ENCODE measurements around the gene FAM187B.
"Not testable (repeated sequence)": the region's sequence is repeated elsewhere in the genome, so short reads cannot be mapped to it uniquely, and the experiment has no call there.

Gene FAM187B

GRCh38 chr19:35229601-35230000 lies 1.1 kb upstream of the FAM187B start:
- Histone ChIP-seq H3K4me1 (ENCODE audit: control insufficient read depth, insufficient read depth, low read length, poor library complexity, severe bottlenecking) (no peaks in the 10 kb centered on the region), H3K9me3 (ENCODE audit: control insufficient read depth, low read length) (no peaks in the 10 kb centered on the region), H3K27ac (ENCODE audit: low read depth, low read length, severe bottlenecking) (no peak overlapping the region), H3K4me3 (ENCODE audit: extremely low read depth, insufficient read depth, low read length, poor library complexity, severe bottlenecking) (no peak overlapping the region), H3K36me3 (ENCODE audit: control insufficient read depth, insufficient read depth, low read length) (no peaks in the 10 kb centered on the region)
- 77 to 85% methylated on average over 3 to 5 of the region's 8 CpGs for WGBS, 2 experiments (ENCODE audit: insufficient coverage in 2 of 2)

DNA sequence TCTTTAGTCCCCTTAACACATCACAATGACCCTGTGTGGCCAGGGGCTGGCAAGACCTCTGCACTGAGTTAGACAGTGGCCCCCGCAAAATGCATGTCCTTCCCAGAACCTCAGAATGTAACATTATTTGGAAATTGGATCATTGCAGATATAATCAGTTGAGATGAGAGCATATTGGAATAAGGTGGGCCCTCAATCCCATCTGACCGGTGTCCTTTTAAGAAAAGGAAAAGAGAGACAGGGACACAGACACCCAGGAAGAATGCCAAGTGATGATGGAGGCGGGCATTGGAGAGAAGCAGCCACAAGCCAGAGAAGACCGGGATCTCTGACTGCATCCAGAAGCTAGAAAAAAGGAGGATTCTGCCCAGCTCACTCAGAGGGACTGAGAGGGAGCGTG lies 1.8 kb downstream of the FAM187B start:
- no peaks in the 10 kb centered on the region for H3K4me1 ChIP-seq (ENCODE audit: control insufficient read depth, insufficient read depth, low read length, poor library complexity, severe bottlenecking)
- no peak overlapping the region for H3K27ac ChIP-seq (ENCODE audit: low read depth, low read length, severe bottlenecking)
- H3K4me3 ChIP-seq (ENCODE audit: extremely low read depth, insufficient read depth, low read length, poor library complexity, severe bottlenecking) = no peak overlapping the region
- H3K9me3 ChIP-seq (ENCODE audit: control insufficient read depth, low read length) = peaks cover 4% of the 10 kb centered on the region
- no peaks in the 10 kb centered on the region for H3K36me3 ChIP-seq (ENCODE audit: control insufficient read depth, insufficient read depth, low read length)
- WGBS, 2 experiments (ENCODE audit: insufficient coverage in 2 of 2) = 87 to 93% methylated on average over 4 to 5 of the region's 5 CpGs

DNA sequence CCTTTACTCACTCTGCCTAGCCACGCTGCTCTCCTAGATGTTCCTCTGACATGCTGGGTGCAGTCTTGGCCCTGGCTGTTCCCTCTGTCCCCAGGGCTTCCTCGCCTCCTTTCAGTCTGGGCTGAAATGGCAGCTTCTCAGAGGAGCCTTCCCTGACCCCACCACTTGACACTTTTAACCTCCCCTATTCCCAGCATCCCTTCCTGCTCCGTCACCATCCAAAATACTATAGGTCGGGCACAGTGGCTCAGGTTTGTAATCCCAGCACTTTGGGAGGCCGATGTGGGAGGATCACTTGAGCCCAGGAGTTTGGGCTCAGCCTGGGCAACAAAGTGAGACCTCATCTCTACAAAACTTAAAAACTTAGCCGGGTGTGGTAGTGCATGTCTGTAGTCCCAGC lies 2.6 kb downstream of the FAM187B start:
- no peak overlapping the region for H3K4me3 ChIP-seq (ENCODE audit: extremely low read depth, insufficient read depth, low read length, poor library complexity, severe bottlenecking)
- H3K4me1 ChIP-seq (ENCODE audit: control insufficient read depth, insufficient read depth, low read length, poor library complexity, severe bottlenecking) = no peaks in the 10 kb centered on the region
- 92 to 96% methylated on average over 5 to 6 of the region's 6 CpGs for WGBS, 2 experiments (ENCODE audit: insufficient coverage in 2 of 2)
- peaks cover 4% of the 10 kb centered on the region for H3K9me3 ChIP-seq (ENCODE audit: control insufficient read depth, low read length)
- no peak overlapping the region for H3K27ac ChIP-seq (ENCODE audit: low read depth, low read length, severe bottlenecking)
- no peaks in the 10 kb centered on the region for H3K36me3 ChIP-seq (ENCODE audit: control insufficient read depth, insufficient read depth, low read length)

GRCh38 chr19:35224681-35225571 lies 3.6 kb downstream of the FAM187B start:
- Histone ChIP-seq H3K36me3 (ENCODE audit: control insufficient read depth, insufficient read depth, low read length) (no peaks in the 10 kb centered on the region), H3K4me1 (ENCODE audit: control insufficient read depth, insufficient read depth, low read length, poor library complexity, severe bottlenecking) (no peaks in the 10 kb centered on the region), H3K4me3 (ENCODE audit: extremely low read depth, insufficient read depth, low read length, poor library complexity, severe bottlenecking) (no peak overlapping the region), H3K9me3 (ENCODE audit: control insufficient read depth, low read length) (peaks cover 5% of the 10 kb centered on the region), H3K27ac (ENCODE audit: low read depth, low read length, severe bottlenecking) (no peak overlapping the region)
- WGBS, 2 experiments (ENCODE audit: insufficient coverage in 2 of 2) = 84% methylated on average over 27 to 36 of the region's 41 CpGs

DNA sequence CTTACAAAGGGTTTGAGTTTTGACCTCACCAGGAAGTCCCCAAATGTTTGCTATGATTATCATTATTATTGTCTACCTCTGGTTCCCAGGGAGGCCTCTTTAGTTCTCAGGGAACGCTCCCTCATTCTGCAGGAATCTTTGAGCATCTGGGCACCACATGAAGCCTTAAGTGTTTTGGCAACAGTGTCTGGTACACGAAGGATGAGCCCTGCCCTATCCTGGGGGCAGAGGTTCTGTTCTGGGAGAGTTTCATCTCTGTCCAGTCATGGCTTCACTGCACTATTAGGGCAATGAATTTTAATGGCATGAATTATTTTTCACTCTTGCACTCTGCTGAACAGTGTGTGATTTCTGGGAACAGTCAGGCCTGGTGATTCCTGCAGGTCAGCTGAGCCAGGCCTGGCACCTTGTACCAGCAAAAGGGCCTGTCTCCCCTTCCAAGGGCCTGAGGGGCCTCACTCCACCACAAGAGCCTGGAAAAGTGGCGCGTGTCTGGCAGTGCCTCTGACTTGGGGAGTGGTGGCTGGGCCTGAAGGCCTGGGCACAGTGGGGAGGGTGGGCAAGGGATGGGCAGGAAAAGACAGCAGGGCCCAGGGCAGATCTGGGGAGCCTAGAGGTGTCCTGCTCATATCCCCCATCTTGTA lies 4.6 kb downstream of the FAM187B start:
- Histone ChIP-seq H3K9me3 (ENCODE audit: control insufficient read depth, low read length) (peaks cover 14% of the 10 kb centered on the region), H3K4me1 (ENCODE audit: control insufficient read depth, insufficient read depth, low read length, poor library complexity, severe bottlenecking) (no peaks in the 10 kb centered on the region), H3K4me3 (ENCODE audit: extremely low read depth, insufficient read depth, low read length, poor library complexity, severe bottlenecking) (no peak overlapping the region), H3K36me3 (ENCODE audit: control insufficient read depth, insufficient read depth, low read length) (no peaks in the 10 kb centered on the region), H3K27ac (ENCODE audit: low read depth, low read length, severe bottlenecking) (no peak overlapping the region)
- WGBS, 2 experiments (ENCODE audit: insufficient coverage in 2 of 2) = 73 to 93% methylated on average over 2 of the region's 4 CpGs

- H3K9me3 ChIP-seq (ENCODE audit: control insufficient read depth, low read length) = peaks cover 14% of the 10 kb centered on the region
- no peaks in the 10 kb centered on the region for H3K36me3 ChIP-seq (ENCODE audit: control insufficient read depth, insufficient read depth, low read length)
- H3K27ac ChIP-seq (ENCODE audit: low read depth, low read length, severe bottlenecking) = no peak overlapping the region
- no peaks in the 10 kb centered on the region for H3K4me1 ChIP-seq (ENCODE audit: control insufficient read depth, insufficient read depth, low read length, poor library complexity, severe bottlenecking)
- WGBS, 2 experiments (ENCODE audit: insufficient coverage in 2 of 2) = 65 to 94% methylated on average over 2 to 5 of the region's 6 CpGs
- H3K4me3 ChIP-seq (ENCODE audit: extremely low read depth, insufficient read depth, low read length, poor library complexity, severe bottlenecking) = no peak overlapping the region
Observed at GRCh38 chr19:35223084-35223790, 5.3 kb downstream of the FAM187B start.

GRCh38 chr19:35222373-35223015 lies 6.0 kb downstream of the FAM187B start:
- 79 to 90% methylated on average over 7 of the region's 7 CpGs for WGBS, 2 experiments (ENCODE audit: insufficient coverage in 2 of 2)
- no peak overlapping the region for H3K27ac ChIP-seq (ENCODE audit: low read depth, low read length, severe bottlenecking)
- H3K4me1 ChIP-seq (ENCODE audit: control insufficient read depth, insufficient read depth, low read length, poor library complexity, severe bottlenecking) = no peaks in the 10 kb centered on the region
- H3K4me3 ChIP-seq (ENCODE audit: extremely low read depth, insufficient read depth, low read length, poor library complexity, severe bottlenecking) = no peak overlapping the region
- H3K36me3 ChIP-seq (ENCODE audit: control insufficient read depth, insufficient read depth, low read length) = no peaks in the 10 kb centered on the region
- H3K9me3 ChIP-seq (ENCODE audit: control insufficient read depth, low read length) = peaks cover 14% of the 10 kb centered on the region

- H3K27ac ChIP-seq (ENCODE audit: low read depth, low read length, severe bottlenecking); H3K4me3 ChIP-seq (ENCODE audit: extremely low read depth, insufficient read depth, low read length, poor library complexity, severe bottlenecking); H3K4me1 ChIP-seq (ENCODE audit: control insufficient read depth, insufficient read depth, low read length, poor library complexity, severe bottlenecking); H3K36me3 ChIP-seq (ENCODE audit: control insufficient read depth, insufficient read depth, low read length): not testable (repeated sequence)
- 97% methylated on average over 2 to 3 of the region's 4 CpGs for WGBS, 2 experiments (ENCODE audit: insufficient coverage in 2 of 2)
- peaks cover 14% of the 10 kb centered on the region for H3K9me3 ChIP-seq (ENCODE audit: control insufficient read depth, low read length)
Observed at GRCh38 chr19:35220973-35221590, 7.5 kb downstream of the FAM187B start.

- H3K36me3 ChIP-seq (ENCODE audit: control insufficient read depth, insufficient read depth, low read length) = no peaks in the 10 kb centered on the region
- H3K9me3 ChIP-seq (ENCODE audit: control insufficient read depth, low read length) = peaks cover 14% of the 10 kb centered on the region
- no peaks in the 10 kb centered on the region for H3K4me1 ChIP-seq (ENCODE audit: control insufficient read depth, insufficient read depth, low read length, poor library complexity, severe bottlenecking)
- no peak overlapping the region for H3K4me3 ChIP-seq (ENCODE audit: extremely low read depth, insufficient read depth, low read length, poor library complexity, severe bottlenecking)
- H3K27ac ChIP-seq (ENCODE audit: low read depth, low read length, severe bottlenecking) = no peak overlapping the region
- WGBS, 2 experiments (ENCODE audit: insufficient coverage in 2 of 2) = 50 to 67% methylated on average over 2 of the region's 3 CpGs
Observed at GRCh38 chr19:35220315-35220921, 8.1 kb downstream of the FAM187B start.

GRCh38 chr19:35219008-35219407 lies 9.5 kb downstream of the FAM187B start:
- Histone ChIP-seq H3K9me3 (ENCODE audit: control insufficient read depth, low read length) (peaks cover 14% of the 10 kb centered on the region), H3K27ac (ENCODE audit: low read depth, low read length, severe bottlenecking) (no peak overlapping the region), H3K36me3 (ENCODE audit: control insufficient read depth, insufficient read depth, low read length) (no peaks in the 10 kb centered on the region), H3K4me1 (ENCODE audit: control insufficient read depth, insufficient read depth, low read length, poor library complexity, severe bottlenecking) (no peaks in the 10 kb centered on the region), H3K4me3 (ENCODE audit: extremely low read depth, insufficient read depth, low read length, poor library complexity, severe bottlenecking) (no peak overlapping the region)
- WGBS, 2 experiments (ENCODE audit: insufficient coverage in 2 of 2) = 100% methylated on average over 1 of the region's 1 CpG; no CpG with 5 or more reads in 1 of the 2 experiments

Measured in mesodermal cell (in vitro differentiated cells).